Hepatocyte (in vitro differentiated cells): ENCODE data around the gene ARSK. TPM values are rescaled to one million over a fixed set of nuclear protein-coding genes. Genes with fewer than 3 reads are reported as not detected.

Experiments
- DNase-seq: peaks from one replicate; pipeline ENCODE4 v3.0.0-alpha.2; 2016; ENCODE audit warnings: low spot score
- H2AFZ ChIP-seq: fragments of 200-600 bp; sonication (generic); 2 replicates; pipeline ENCODE4 v1.6.0; 2016; ENCODE audit warnings: antibody characterized with exemption, mild to moderate bottlenecking
- H3K27ac ChIP-seq: fragments of 200-600 bp; sonication (generic); 2 replicates; pipeline ENCODE4 v1.5.1; 2016; ENCODE audit warnings: mild to moderate bottlenecking
- H3K27me3 ChIP-seq: fragments of 200-600 bp; sonication (generic); 2 replicates; pipeline ENCODE4 v1.6.1; 2016
- H3K36me3 ChIP-seq: fragments of 200-600 bp; sonication (generic); replicated peaks from 2 replicates; pipeline ENCODE4 v1.5.1; 2016; ENCODE audit warnings: low read depth; ENCODE audit not compliant: insufficient read depth
- H3K4me1 ChIP-seq: fragments of 200-600 bp; sonication (generic); 2 replicates; pipeline ENCODE4 v1.5.1; 2016; ENCODE audit warnings: mild to moderate bottlenecking, moderate library complexity; ENCODE audit not compliant: insufficient read depth
- H3K4me2 ChIP-seq: fragments of 200-600 bp; sonication (generic); 2 replicates; pipeline ENCODE4 v1.6.0; 2016
- H3K4me3 ChIP-seq: fragments of 200-600 bp; sonication (generic); 2 replicates; pipeline ENCODE4 v1.5.1; 2016; ENCODE audit warnings: mild to moderate bottlenecking
- H3K79me2 ChIP-seq: fragments of 200-600 bp; sonication (generic); 2 replicates; pipeline ENCODE4 v1.6.0; 2017; ENCODE audit warnings: mild to moderate bottlenecking
- H3K9me2 ChIP-seq: fragments of 200-600 bp; sonication (generic); replicated peaks from 2 replicates; pipeline ENCODE4 v1.6.0; 2017; ENCODE audit warnings: mild to moderate bottlenecking; ENCODE audit not compliant: insufficient read depth
- H3K9me3 ChIP-seq: fragments of 200-600 bp; sonication (generic); 2 replicates; pipeline ENCODE4 v1.5.1; 2016; ENCODE audit warnings: low read depth, mild to moderate bottlenecking
- H4K20me1 ChIP-seq: fragments of 200-600 bp; sonication (generic); 2 replicates; pipeline ENCODE4 v1.6.0; 2016; ENCODE audit warnings: mild to moderate bottlenecking; ENCODE audit not compliant: insufficient read depth, poor library complexity, severe bottlenecking
- CTCF ChIP-seq: fragments of 200-600 bp; sonication (generic); IDR thresholded peaks from 2 replicates; pipeline ENCODE4 v1.5.1; 2016; ENCODE audit warnings: antibody characterized with exemption, mild to moderate bottlenecking; ENCODE audit not compliant: poor library complexity
- EZH2 ChIP-seq: fragments of 200-600 bp; sonication (generic); IDR thresholded peaks from 2 replicates; pipeline ENCODE4 v1.6.1; 2016; ENCODE audit warnings: antibody characterized with exemption, mild to moderate bottlenecking, borderline replicate concordance
- EZH2phosphoT487 ChIP-seq: fragments of 200-600 bp; sonication (generic); IDR thresholded peaks from one replicate; pipeline ENCODE4 v1.6.1; 2018; ENCODE audit warnings: antibody characterized with exemption, mild to moderate bottlenecking, low read depth, moderate library complexity; ENCODE audit not compliant: unreplicated experiment, severe bottlenecking
- WGBS: methylation state at CpG from one replicate; pipeline ENCODE4 v1.1.6; 2016; ENCODE audit warnings: low lambda C conversion rate; ENCODE audit errors: missing lambda C conversion rate; 5-methylcytosine and 5-hydroxymethylcytosine counted together
- polyA plus RNA-seq: library from polyadenylated mRNA; unstranded; fragments of >200 nt; fragmentation: Nextera tagmentation; extraction: Ambion mirVana; gene quantifications from 2 replicates; pipeline ENCODE4 v1.2.1, GENCODE V29; 2016
- total RNA-seq: library from RNA; depleted of rRNA; stranded (reverse); fragments of >200 nt; gene quantifications from 2 replicates; pipeline ENCODE4 v1.2.3, GENCODE V29; 2014

The ARSK gene
- total and polyA plus RNA-seq, 2 experiments from 2014 or later: 12.8 to 15.1 TPM

DNA sequence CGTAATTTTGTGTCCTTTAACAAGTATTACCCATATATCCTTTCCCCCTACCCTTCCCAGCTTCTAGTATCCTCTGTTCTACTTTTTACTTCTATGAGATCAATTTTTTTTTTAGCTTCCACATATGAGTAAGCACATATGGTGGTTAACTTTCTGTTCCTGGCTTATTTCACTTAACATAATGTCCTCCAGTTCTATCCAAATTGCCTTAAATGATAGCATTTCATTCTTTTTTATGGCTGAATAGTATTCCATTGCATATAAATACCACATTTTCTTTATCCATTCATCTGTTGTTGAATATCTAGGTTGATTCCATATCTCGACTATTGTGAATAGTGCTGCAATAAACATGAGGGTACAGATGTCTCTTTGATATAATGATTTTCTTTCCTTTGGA, 36.5 kb upstream of the ARSK start:
- TF ChIP-seq EZH2: no peak
- no peak for TF ChIP-seq EZH2phosphoT487
- TF ChIP-seq CTCF: no peak
- H3K36me3 ChIP-seq: no peaks in the 10 kb centered on the region
- no peak overlapping the region for H3K4me2 ChIP-seq
- H3K4me1 ChIP-seq: no peaks in the 10 kb centered on the region
- H3K4me3 ChIP-seq: no peak overlapping the region
- H3K9me2 ChIP-seq: no peaks in the 10 kb centered on the region
- WGBS: 98% methylated on average over 2 of the region's 2 CpGs
- H3K79me2 ChIP-seq: no peaks in the 10 kb centered on the region
- no peaks in the 10 kb centered on the region for H3K9me3 ChIP-seq
- H2AFZ ChIP-seq: no peak overlapping the region
- no peak for DNase-seq
- no peaks in the 10 kb centered on the region for H3K27me3 ChIP-seq
- no peaks in the 10 kb centered on the region for H4K20me1 ChIP-seq
- no peak overlapping the region for H3K27ac ChIP-seq

DNA sequence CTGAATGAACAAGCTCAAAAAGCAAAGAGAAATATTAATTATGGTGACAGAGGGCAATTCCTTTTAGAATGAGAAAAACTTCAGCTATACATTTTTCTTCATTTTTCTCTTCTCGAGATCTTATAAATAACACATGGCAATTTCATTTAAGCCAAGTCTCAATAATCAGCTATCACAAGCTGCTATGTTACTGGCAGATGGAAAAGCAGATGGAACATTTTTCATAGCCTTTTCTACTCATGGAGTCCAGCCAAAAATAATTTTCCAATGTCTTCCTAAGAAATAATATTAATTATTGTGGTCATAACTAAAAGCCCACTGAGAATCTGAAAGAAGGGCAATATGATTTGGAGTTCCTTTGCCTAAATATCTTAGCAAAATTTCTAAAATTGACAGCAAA, 35.8 kb upstream of the ARSK start:
- no peaks in the 10 kb centered on the region for H3K36me3 ChIP-seq
- no peak overlapping the region for H2AFZ ChIP-seq
- H3K9me2 ChIP-seq: no peaks in the 10 kb centered on the region
- no peaks in the 10 kb centered on the region for H3K9me3 ChIP-seq
- DNase-seq: no peak
- H3K4me3 ChIP-seq: no peak overlapping the region
- H3K79me2 ChIP-seq: no peaks in the 10 kb centered on the region
- H3K27ac ChIP-seq: no peak overlapping the region
- no peaks in the 10 kb centered on the region for H3K4me1 ChIP-seq
- no peak overlapping the region for H3K4me2 ChIP-seq
- WGBS: 100% methylated on average over 1 of the region's 1 CpG
- H3K27me3 ChIP-seq: no peaks in the 10 kb centered on the region
- H4K20me1 ChIP-seq: no peaks in the 10 kb centered on the region
- TF ChIP-seq EZH2: no peak
- no peak for TF ChIP-seq EZH2phosphoT487
- TF ChIP-seq CTCF: no peak

- no peaks in the 10 kb centered on the region for H3K9me3 ChIP-seq
- no peaks in the 10 kb centered on the region for H3K9me2 ChIP-seq
- no peaks in the 10 kb centered on the region for H3K79me2 ChIP-seq
- H3K27ac ChIP-seq: no peak overlapping the region
- no peak for DNase-seq
- H3K27me3 ChIP-seq: no peaks in the 10 kb centered on the region
- 94% methylated on average over 1 of the region's 1 CpG for WGBS
- H2AFZ ChIP-seq: no peak overlapping the region
- no peak for TF ChIP-seq EZH2
- TF ChIP-seq CTCF: no peak
- TF ChIP-seq EZH2phosphoT487: no peak
- H3K4me2 ChIP-seq: no peak overlapping the region
- no peaks in the 10 kb centered on the region for H3K4me1 ChIP-seq
- no peaks in the 10 kb centered on the region for H4K20me1 ChIP-seq
- no peaks in the 10 kb centered on the region for H3K36me3 ChIP-seq
- no peak overlapping the region for H3K4me3 ChIP-seq
These were observed 35.2 kb upstream of the ARSK start for GRCh38 chr5:95519681-95520080.

DNA sequence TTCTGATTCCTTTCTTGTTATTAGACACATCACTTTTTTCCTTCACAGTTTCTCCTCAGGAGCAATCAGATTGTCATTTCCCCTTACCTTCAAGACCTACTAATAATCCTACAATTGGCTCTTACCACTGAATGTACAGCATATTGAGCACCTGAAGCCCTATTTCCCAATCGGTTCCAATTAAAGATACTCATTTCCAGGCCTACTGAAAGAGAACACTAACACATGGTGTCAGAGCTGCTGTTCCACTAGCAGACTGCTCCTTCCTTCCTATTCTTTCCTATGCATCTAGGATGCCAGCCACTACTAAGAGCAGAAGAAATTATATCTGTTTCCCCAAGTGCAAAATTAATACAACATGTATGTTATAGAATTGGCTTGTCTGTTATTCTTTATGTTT, 34.7 kb upstream of the ARSK start:
- H3K27ac ChIP-seq: no peak overlapping the region
- H3K27me3 ChIP-seq: no peaks in the 10 kb centered on the region
- H3K4me1 ChIP-seq: no peaks in the 10 kb centered on the region
- no peaks in the 10 kb centered on the region for H3K9me2 ChIP-seq
- no peaks in the 10 kb centered on the region for H3K36me3 ChIP-seq
- H3K79me2 ChIP-seq: no peaks in the 10 kb centered on the region
- no peak overlapping the region for H3K4me3 ChIP-seq
- no peaks in the 10 kb centered on the region for H3K9me3 ChIP-seq
- H3K4me2 ChIP-seq: no peak overlapping the region
- no peak for DNase-seq
- H4K20me1 ChIP-seq: no peaks in the 10 kb centered on the region
- 96% methylated on average over 1 of the region's 1 CpG for WGBS
- no peak overlapping the region for H2AFZ ChIP-seq
- TF ChIP-seq EZH2 (no peak), CTCF (no peak), EZH2phosphoT487 (no peak)
